Adipocyte (in vitro differentiated cells): ENCODE results near the gene LNX1.

Experiments
- DNase-seq: peaks from one replicate; pipeline ENCODE4 v3.0.0-alpha.2; 2015; ENCODE audit warnings: low read depth
- H3K27me3 ChIP-seq: replicated peaks from 2 replicates; pipeline ENCODE4 v1.7.0; 2013; ENCODE audit warnings: mild to moderate bottlenecking, low read length, moderate library complexity; ENCODE audit not compliant: control insufficient read depth, insufficient read depth
- H3K36me3 ChIP-seq: 2 replicates; pipeline ENCODE4 v1.7.0; 2013; ENCODE audit warnings: low read length, mild to moderate bottlenecking, moderate library complexity; ENCODE audit not compliant: control insufficient read depth, insufficient read depth, severe bottlenecking
- H3K4me1 ChIP-seq: 2 replicates; pipeline ENCODE4 v1.7.0; 2013; ENCODE audit warnings: mild to moderate bottlenecking, low read length, moderate library complexity; ENCODE audit not compliant: control insufficient read depth, insufficient read depth
- H3K4me3 ChIP-seq: 2 replicates; pipeline ENCODE4 v1.7.0; 2013; ENCODE audit warnings: mild to moderate bottlenecking, low read length, moderate library complexity
- H3K9ac ChIP-seq: 2 replicates; pipeline ENCODE4 v1.7.0; 2013; ENCODE audit warnings: mild to moderate bottlenecking, low read length, moderate library complexity
- H3K9me3 ChIP-seq: 2 replicates; pipeline ENCODE4 v1.7.0; 2013; ENCODE audit warnings: mild to moderate bottlenecking, low read length, moderate library complexity; ENCODE audit not compliant: control insufficient read depth

LNX1 gene

DNA sequence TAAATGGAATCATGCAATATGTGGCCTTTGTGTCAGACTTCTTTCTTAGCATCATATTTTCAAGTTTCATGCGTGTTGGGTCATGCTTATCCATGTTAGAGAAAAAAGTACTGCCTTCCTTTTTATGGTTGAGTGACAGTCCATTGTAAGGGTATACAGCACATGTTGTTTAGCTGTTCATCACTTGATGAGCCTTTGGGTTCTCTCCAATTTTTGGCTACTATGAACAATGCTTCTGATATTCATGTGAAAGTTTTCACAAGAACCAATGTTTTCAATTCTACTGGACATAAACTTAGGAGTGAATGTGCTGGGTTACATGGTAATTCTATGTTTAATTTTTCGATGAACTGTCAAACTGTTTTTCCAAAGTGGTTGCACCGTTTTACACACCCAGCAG, 28.1 kb upstream of the LNX1 start:
- Histone ChIP-seq H3K27me3 (no peaks in the 10 kb centered on the region), H3K4me1 (peaks cover 21% of the 10 kb centered on the region), H3K36me3 (no peaks in the 10 kb centered on the region), H3K9me3 (no peaks in the 10 kb centered on the region), H3K4me3 (no peak overlapping the region), H3K9ac (no peak overlapping the region)
- no peak for DNase-seq

DNA sequence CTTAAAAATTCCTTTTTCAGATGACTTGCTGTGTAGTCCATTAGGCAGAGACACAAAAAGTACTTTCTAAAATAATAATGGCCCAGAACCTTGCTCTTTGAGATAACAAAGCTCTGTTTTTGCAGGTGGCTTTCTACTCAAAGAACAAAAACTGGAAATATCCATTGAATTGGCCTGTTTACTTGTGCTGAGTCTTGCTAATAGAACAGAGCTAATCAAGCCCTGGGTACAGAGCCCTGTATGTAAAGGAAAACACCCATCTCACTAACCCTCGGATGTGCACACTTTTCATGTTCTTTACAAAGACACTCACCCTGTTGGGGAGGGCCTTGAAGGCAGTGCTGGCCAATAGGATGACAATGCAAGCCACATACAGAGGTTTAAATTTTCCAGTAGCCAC, 27.0 kb upstream of the LNX1 start:
- peaks cover 21% of the 10 kb centered on the region for H3K4me1 ChIP-seq
- no peak overlapping the region for H3K4me3 ChIP-seq
- no peak for DNase-seq
- no peaks in the 10 kb centered on the region for H3K36me3 ChIP-seq
- H3K9ac ChIP-seq, result no peak overlapping the region
- peaks cover 3% of the 10 kb centered on the region for H3K9me3 ChIP-seq
- no peaks in the 10 kb centered on the region for H3K27me3 ChIP-seq

DNA sequence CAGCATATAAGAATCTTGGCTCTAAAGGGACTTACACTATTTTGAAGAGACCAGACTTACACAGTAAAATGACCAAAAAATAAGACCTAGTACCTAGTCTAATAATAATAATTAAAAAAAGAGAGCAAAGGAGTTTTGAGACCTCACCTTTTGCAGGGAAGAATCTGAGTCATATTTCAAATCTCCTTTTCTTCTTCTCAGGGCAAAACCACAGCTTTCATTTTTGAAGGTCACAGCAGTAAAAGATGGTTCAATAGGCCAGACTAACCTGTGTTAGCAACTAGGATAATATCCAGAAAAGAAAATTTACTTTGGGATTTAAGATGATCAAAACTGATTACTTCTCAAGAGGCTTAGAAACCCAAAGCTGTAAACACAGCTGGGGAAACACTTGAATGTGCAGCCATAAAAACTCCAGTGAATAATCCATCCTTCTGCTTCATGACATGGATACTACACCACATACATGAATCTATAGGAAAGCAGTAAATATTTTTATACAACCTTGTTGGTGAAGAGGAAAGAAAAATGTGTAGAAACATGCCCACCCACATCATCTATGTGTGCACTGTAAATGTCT, 25.9 kb upstream of the LNX1 start:
- no peaks in the 10 kb centered on the region for H3K36me3 ChIP-seq
- no peak overlapping the region for H3K9ac ChIP-seq
- peaks cover 11% of the 10 kb centered on the region for H3K4me1 ChIP-seq
- no peak for DNase-seq
- peaks cover 3% of the 10 kb centered on the region for H3K9me3 ChIP-seq
- H3K4me3 ChIP-seq, result no peak overlapping the region
- no peaks in the 10 kb centered on the region for H3K27me3 ChIP-seq

DNA sequence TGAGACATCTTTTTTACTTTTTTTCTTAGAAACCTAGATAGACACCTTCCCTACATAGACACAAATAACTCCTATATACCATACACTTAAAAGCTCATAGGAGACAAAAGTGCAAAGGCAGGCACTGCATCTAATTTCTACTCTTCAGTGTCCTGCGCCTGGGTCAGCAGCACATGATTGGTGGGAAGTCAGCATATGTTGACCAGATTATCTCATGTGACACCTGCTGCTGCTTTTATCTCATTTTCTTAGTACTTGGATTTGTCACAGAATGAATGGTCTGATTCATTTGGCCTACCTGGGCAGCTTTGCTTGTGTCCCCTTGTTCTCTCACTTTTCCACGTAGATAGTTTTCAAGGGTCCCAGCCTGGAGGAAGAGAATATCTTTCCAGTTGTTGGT, 24.9 kb upstream of the LNX1 start:
- Histone ChIP-seq H3K9ac (no peak overlapping the region), H3K4me1 (peaks cover 4% of the 10 kb centered on the region), H3K9me3 (peaks cover 3% of the 10 kb centered on the region), H3K36me3 (no peaks in the 10 kb centered on the region), H3K27me3 (no peaks in the 10 kb centered on the region), H3K4me3 (no peak overlapping the region)
- no peak for DNase-seq

DNA sequence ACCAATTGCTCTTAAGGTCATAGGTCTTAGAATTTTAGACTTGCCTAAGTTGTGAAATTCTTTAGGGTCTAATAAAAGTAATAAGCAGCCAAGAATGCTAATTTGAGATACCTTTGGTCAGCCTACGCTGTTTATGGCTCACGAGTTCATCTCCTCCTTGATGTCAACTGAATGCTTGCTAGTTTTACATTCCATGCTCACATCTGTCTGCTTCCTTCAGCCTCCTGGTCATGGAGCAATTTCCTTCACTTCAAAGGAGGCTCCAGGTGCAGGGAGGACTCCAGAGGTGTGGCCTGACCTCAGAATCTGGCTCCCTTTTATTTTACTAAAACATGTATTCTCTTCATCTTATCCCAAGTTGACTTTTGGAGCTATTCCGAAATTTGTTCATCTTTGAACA, 23.3 kb upstream of the LNX1 start:
- no peaks in the 10 kb centered on the region for H3K36me3 ChIP-seq
- H3K4me3 ChIP-seq, result no peak overlapping the region
- no peaks in the 10 kb centered on the region for H3K27me3 ChIP-seq
- no peak for DNase-seq
- H3K4me1 ChIP-seq, result peaks cover 4% of the 10 kb centered on the region
- peaks cover 3% of the 10 kb centered on the region for H3K9me3 ChIP-seq
- no peak overlapping the region for H3K9ac ChIP-seq

DNA sequence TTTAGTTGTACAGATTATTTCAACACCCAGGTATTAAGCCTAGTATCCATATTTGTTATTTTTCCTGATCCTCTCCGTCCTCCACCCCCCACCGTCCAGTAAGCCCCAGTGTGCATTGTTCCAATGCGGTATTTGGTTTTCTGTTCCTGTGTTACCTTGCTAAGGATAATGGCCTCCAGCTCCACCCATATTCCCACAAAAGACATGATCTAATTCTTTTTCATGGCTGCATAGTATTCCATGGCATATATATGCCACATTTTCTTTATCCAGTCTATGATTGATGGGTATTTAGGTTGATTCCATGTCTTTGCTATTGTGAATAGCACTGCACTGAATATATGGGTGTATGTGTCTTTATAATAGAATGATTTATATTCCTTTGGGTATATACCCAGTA, 22.1 kb upstream of the LNX1 start:
- Histone ChIP-seq H3K4me1 (no peaks in the 10 kb centered on the region), H3K9ac (no peak overlapping the region), H3K27me3 (no peaks in the 10 kb centered on the region), H3K9me3 (peaks cover 3% of the 10 kb centered on the region), H3K4me3 (no peak overlapping the region), H3K36me3 (no peaks in the 10 kb centered on the region)
- DNase-seq, result no peak

DNA sequence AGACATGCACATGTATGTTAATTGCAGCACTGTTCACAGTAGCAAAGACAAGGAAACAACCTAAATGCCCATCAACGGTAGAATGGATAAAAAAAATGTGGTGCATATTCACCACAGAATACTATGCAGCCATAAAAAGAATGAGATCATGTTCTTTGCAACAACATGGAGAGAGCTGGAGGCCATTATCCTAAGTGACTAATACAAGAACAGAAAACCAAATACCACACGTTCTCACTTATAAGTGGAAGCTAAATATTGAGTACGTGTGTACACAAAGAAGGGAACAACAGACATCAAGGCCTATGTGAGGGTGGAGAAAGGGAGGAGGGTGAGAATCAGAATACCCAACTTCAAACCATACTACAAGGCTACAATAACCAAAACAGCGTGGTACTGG, 17.4 kb upstream of the LNX1 start:
- Histone ChIP-seq H3K27me3 (no peaks in the 10 kb centered on the region), H3K4me3 (no peak overlapping the region), H3K36me3 (no peaks in the 10 kb centered on the region), H3K9ac (no peak overlapping the region), H3K9me3 (peaks cover 6% of the 10 kb centered on the region), H3K4me1 (peaks cover 5% of the 10 kb centered on the region)
- DNase-seq, result no peak

DNA sequence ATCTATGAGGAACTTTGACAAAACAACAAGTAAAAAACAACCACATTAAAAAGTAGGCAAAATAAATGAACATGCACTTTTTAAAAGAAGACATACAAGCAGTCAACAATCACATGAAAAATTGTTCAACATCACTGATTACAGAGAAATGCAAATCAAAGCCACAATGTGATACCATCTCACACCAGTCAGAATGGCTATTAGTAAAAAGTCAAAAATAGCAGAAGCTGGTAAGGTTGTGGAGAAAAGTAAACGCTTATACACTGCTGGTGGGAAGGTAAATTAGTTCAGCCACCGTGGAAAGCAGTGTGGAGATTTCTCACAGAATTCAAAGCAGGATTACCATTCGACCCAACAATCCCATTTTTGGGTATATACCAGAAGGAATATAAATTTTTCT, 17.0 kb upstream of the LNX1 start:
- Histone ChIP-seq H3K4me3 (no peak overlapping the region), H3K36me3 (no peaks in the 10 kb centered on the region), H3K27me3 (no peaks in the 10 kb centered on the region), H3K9ac (no peak overlapping the region), H3K9me3 (peaks cover 3% of the 10 kb centered on the region), H3K4me1 (peaks cover 5% of the 10 kb centered on the region)
- no peak for DNase-seq

DNA sequence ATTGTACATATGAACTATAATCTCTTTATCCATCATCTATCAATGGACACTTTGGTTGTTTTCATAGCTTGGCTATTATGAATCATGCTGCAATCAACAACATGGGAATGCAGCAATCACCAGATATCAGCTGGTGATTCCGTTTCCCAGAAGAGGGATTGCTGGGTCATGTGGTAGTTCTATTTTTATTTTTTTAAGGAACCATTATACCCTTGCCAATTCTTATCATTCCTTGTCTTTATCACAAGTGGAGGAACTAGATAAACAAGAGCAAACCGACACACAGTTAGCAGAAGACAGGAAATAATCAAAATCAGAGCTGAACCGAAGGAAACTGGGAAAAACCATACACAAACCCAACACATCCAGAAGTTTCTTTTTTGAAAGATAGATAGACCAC, 14.5 kb upstream of the LNX1 start:
- no peaks in the 10 kb centered on the region for H3K36me3 ChIP-seq
- no peak for DNase-seq
- peak overlapping the region; percentile 30 for H3K9ac ChIP-seq
- no peak overlapping the region for H3K4me3 ChIP-seq
- peaks cover 5% of the 10 kb centered on the region for H3K4me1 ChIP-seq
- peaks cover 3% of the 10 kb centered on the region for H3K9me3 ChIP-seq
- no peaks in the 10 kb centered on the region for H3K27me3 ChIP-seq

DNA sequence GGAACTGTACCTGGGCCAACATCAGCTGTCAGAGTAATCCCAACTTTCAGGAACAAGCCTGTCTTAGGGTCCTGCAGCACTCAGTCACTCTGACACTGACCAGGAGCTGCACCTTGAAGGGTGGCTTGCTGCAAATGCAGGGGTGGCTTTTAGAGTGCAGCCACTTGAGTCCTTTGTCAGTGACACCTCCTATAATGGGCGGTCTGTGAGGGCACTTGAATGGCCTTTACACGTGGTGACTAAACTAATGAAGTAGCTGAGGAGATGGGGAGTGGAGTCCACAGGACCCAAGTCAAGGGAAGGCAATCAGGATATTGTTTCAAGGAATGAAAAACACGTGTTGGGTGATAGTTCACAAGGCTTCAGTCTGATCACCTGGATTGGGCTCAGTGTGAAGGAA, 11.1 kb upstream of the LNX1 start:
- no peak for DNase-seq
- Histone ChIP-seq H3K4me1 (peaks cover 11% of the 10 kb centered on the region), H3K9ac (no peak overlapping the region), H3K4me3 (no peak overlapping the region), H3K27me3 (no peaks in the 10 kb centered on the region), H3K9me3 (peaks cover under 1% of the 10 kb centered on the region), H3K36me3 (no peaks in the 10 kb centered on the region)

DNA sequence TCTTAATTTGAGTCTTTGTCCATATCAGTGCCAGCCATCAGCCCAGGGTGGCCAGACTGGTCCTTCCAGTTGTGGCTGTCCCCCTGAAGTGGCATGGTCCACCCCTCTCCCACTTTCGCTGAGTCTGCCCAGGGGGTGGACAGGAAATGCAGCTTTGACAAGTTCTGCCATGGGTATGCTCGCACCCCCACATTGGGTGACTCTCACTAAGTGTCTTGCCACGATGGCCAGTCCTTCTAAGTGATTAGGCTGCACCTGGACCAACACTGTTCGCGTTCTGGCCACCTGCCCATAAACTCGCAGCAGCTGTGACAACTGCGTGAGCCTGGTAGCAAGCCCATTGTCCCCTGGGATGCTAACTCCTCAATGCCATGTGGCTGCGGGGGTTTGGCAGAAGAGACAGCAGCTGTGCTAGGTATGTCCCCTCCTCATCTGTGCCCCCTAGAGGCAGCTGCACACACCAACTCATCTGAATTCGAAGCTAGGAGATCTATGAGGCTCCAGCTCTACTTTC, 10.0 kb upstream of the LNX1 start:
- Histone ChIP-seq H3K36me3 (no peaks in the 10 kb centered on the region), H3K4me3 (no peak overlapping the region), H3K4me1 (peaks cover 11% of the 10 kb centered on the region), H3K9me3 (no peaks in the 10 kb centered on the region), H3K9ac (no peak overlapping the region), H3K27me3 (no peaks in the 10 kb centered on the region)
- no peak for DNase-seq

DNA sequence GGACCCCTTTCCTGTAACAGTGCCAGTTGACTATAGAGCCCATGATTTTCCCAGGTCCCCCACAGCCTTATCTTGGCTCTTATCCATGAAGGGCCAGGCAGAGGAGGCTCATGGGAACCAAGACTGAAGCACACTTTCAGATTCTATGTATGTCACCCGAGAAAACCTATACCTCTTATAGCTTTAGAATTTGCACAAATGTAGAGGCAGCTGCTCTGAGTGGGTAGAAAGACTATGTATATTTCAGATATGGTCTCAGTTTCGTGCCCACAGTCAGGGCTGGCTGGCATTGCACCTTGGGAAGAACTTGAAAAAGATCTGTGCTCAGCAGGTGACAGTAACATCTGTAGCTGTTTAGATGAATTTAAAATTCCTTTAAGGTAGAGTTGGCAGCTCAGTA, 8.3 kb upstream of the LNX1 start:
- Histone ChIP-seq H3K9ac (no peak overlapping the region), H3K27me3 (no peaks in the 10 kb centered on the region), H3K36me3 (no peaks in the 10 kb centered on the region), H3K4me1 (peaks cover 6% of the 10 kb centered on the region), H3K9me3 (no peaks in the 10 kb centered on the region), H3K4me3 (no peak overlapping the region)
- no peak for DNase-seq
